Measurements from ENCODE around the gene ERICH4.

DNA sequence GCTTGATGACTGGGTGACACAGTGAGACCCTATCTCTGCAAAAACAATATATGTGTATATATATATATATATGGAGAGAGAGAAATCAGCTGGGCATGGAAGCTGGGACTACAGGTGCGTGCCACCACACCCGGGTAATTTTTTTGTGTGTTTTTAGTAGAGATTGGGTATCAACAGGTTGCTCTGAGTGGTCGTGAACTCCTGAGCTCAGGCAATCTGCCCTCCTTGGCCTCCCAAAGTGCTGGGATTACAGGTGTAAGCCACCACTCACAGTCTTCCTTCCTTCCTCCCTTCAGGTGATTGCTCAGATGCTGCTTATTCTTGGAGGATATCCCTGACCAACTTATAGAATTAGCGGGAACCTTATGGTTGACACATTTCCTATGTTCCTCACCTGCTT lies 41.9 kb downstream of the ERICH4 start:
- TF ChIP-seq, protein P1, sequence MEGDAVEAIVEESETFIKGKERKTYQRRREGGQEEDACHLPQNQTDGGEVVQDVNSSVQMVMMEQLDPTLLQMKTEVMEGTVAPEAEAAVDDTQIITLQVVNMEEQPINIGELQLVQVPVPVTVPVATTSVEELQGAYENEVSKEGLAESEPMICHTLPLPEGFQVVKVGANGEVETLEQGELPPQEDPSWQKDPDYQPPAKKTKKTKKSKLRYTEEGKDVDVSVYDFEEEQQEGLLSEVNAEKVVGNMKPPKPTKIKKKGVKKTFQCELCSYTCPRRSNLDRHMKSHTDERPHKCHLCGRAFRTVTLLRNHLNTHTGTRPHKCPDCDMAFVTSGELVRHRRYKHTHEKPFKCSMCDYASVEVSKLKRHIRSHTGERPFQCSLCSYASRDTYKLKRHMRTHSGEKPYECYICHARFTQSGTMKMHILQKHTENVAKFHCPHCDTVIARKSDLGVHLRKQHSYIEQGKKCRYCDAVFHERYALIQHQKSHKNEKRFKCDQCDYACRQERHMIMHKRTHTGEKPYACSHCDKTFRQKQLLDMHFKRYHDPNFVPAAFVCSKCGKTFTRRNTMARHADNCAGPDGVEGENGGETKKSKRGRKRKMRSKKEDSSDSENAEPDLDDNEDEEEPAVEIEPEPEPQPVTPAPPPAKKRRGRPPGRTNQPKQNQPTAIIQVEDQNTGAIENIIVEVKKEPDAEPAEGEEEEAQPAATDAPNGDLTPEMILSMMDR (IDR thresholded peaks at IDR 0.05) = no peak
- TF ChIP-seq POLR2AphosphoS5 (IDR thresholded peaks at IDR 0.05) (no peak), POLR2A (IDR thresholded peaks at IDR 0.05) (no peak)
